Measurements from ENCODE around the gene MTX2. TPM values are rescaled to one million over a fixed set of nuclear protein-coding genes. Genes with fewer than 3 reads are reported as not detected.

Gene MTX2
- total RNA-seq, 3 donors from 2014 or later: 19.7 to 27.2 (median 23.6) TPM

- Histone ChIP-seq H3K4me3 (no peak overlapping the region), H3K9me3 (no peaks in the 10 kb centered on the region), H3K27me3 (no peaks in the 10 kb centered on the region), H3K4me1 (no peaks in the 10 kb centered on the region), H3K27ac (no peak overlapping the region), H3K36me3 (no peaks in the 10 kb centered on the region)
- TF ChIP-seq CTCF (IDR thresholded peaks at IDR 0.05) (no peak), POLR2AphosphoS5 (IDR thresholded peaks at IDR 0.05) (no peak), POLR2A (IDR thresholded peaks at IDR 0.05) (no peak)
- no peak for DNase-seq (ENCODE audit: low spot score in 2 of 2)
- intact Hi-C loops (cut with DNase I; ENCODE audit: low total_unique reads): no loop called here
These were observed 14.2 kb downstream of the MTX2 start for GRCh38 chr2:176283291-176284068.

- Histone ChIP-seq H3K4me3 (no peak overlapping the region), H3K36me3 (no peaks in the 10 kb centered on the region), H3K4me1 (no peaks in the 10 kb centered on the region), H3K27me3 (no peaks in the 10 kb centered on the region), H3K9me3 (no peaks in the 10 kb centered on the region), H3K27ac (no peak overlapping the region)
- TF ChIP-seq CTCF (IDR thresholded peaks at IDR 0.05) (no peak), POLR2AphosphoS5 (IDR thresholded peaks at IDR 0.05) (no peak), POLR2A (IDR thresholded peaks at IDR 0.05) (no peak)
- intact Hi-C loops (cut with DNase I; ENCODE audit: low total_unique reads): no loop called here
- DNase-seq (ENCODE audit: low spot score in 2 of 2): no peak
These were observed 15.3 kb downstream of the MTX2 start for GRCh38 chr2:176284461-176285049.

DNA sequence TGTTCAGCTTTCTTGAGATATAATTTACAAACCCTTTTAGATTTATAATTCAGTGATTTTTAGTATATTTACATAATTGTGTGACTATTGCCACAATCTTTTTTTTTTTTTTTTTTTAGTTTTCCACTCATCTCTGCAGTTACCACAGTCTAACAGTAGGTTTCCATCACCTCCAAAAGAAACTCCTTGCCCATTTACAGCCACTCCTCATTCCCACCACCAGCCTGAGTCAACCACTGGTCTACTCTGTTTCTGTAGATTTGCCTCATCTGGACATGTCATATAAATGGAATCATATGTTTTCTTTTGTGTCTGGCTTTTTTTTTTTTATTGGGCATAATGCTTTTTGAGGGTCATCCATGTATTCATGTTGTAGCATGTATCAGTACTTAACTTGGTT is 16.1 kb downstream of the MTX2 start:
- H3K9me3 ChIP-seq: no peaks in the 10 kb centered on the region
- no peaks in the 10 kb centered on the region for H3K27me3 ChIP-seq
- intact Hi-C loops (cut with DNase I; ENCODE audit: low total_unique reads): no loop called here
- H3K4me1 ChIP-seq: no peaks in the 10 kb centered on the region
- H3K4me3 ChIP-seq: no peak overlapping the region
- no peak overlapping the region for H3K27ac ChIP-seq
- no peak for DNase-seq (ENCODE audit: low spot score in 2 of 2)
- no peaks in the 10 kb centered on the region for H3K36me3 ChIP-seq
- TF ChIP-seq POLR2AphosphoS5 (IDR thresholded peaks at IDR 0.05) (no peak), CTCF (IDR thresholded peaks at IDR 0.05) (no peak), POLR2A (IDR thresholded peaks at IDR 0.05) (no peak)

DNA sequence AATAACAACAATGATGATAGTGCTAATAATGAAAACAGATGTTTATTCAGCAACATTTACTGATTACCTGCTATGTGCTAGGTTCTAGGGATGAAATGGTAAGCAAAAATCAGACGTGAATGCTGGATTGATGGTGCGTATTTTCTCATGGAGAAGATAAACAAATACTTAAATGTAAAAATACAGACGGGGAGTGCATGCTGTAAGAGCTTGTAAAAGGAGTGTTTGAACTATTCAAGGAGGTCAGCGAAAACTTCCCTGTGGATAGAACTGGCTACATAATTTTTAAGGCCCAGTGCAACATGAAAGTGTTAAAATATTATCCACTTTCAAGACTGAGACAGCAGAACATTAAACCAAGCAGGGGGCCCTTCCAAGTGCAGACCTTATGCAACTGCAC is 22.1 kb downstream of the MTX2 start:
- no peak overlapping the region for H3K27ac ChIP-seq
- TF ChIP-seq POLR2A (IDR thresholded peaks at IDR 0.05) (no peak), POLR2AphosphoS5 (IDR thresholded peaks at IDR 0.05) (no peak), CTCF (IDR thresholded peaks at IDR 0.05) (no peak)
- intact Hi-C loops (cut with DNase I; ENCODE audit: low total_unique reads): no loop called here
- DNase-seq (ENCODE audit: low spot score in 2 of 2): no peak
- no peaks in the 10 kb centered on the region for H3K27me3 ChIP-seq
- H3K4me1 ChIP-seq: no peaks in the 10 kb centered on the region
- H3K36me3 ChIP-seq: no peaks in the 10 kb centered on the region
- no peaks in the 10 kb centered on the region for H3K9me3 ChIP-seq
- no peak overlapping the region for H3K4me3 ChIP-seq

DNA sequence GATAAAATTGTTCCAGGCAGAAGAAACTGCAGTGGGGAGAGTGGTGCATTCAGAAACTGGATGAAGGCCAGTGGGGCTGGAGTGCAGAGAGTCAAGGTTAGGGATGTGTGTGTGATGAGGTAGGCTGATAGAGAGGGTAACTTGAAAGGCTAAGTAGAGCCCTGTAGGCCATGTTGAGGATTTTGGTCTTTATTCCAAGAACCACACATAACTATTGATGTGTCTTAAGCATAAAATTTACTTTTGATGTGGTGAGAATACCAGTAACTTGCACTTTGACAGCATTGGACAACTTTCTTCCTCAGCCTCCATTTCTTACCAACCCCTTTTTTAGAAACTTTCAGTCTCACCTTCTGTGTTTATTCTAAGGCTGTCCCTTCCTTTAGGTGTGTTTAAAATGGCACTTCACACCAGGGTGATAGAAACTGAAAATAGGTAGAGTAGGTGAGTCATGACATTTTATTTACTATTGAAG is 22.6 kb downstream of the MTX2 start:
- intact Hi-C loops (cut with DNase I; ENCODE audit: low total_unique reads): no loop called here
- Histone ChIP-seq H3K4me3 (no peak overlapping the region), H3K27me3 (no peaks in the 10 kb centered on the region), H3K9me3 (no peaks in the 10 kb centered on the region), H3K27ac (no peak overlapping the region), H3K4me1 (no peaks in the 10 kb centered on the region), H3K36me3 (no peaks in the 10 kb centered on the region)
- no peak for DNase-seq (ENCODE audit: low spot score in 2 of 2)
- TF ChIP-seq POLR2A (IDR thresholded peaks at IDR 0.05) (no peak), POLR2AphosphoS5 (IDR thresholded peaks at IDR 0.05) (no peak), CTCF (IDR thresholded peaks at IDR 0.05) (no peak)
